ENCODE results near the gene TACR1.

DNA sequence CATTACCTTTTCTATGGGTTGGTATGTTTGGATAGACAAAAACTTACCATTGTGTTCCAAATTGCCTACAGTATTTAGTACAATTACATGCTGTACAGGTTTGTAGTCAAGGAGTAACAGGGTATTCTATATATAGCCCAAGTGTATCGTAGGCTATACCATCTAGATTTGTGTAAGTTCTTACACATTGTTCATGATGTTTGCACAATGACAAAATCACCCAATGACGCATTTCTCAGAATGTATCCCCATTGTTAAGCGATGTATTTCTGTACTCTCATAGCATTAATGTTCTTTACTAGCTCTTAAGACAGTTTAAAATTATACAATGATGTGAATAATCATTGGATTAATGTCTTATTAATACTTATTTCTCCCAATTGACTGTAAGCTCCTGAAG lies 16.7 kb downstream of the TACR1 start:
- TF ChIP-seq, protein P1, sequence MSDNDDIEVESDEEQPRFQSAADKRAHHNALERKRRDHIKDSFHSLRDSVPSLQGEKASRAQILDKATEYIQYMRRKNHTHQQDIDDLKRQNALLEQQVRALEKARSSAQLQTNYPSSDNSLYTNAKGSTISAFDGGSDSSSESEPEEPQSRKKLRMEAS (IDR thresholded peaks at IDR 0.05), result no peak
- TF ChIP-seq SAP30 (IDR thresholded peaks at IDR 0.05; ENCODE audit: insufficient read depth, insufficient replicate concordance, low read length) (no peak), TEAD4 (IDR thresholded peaks at IDR 0.05; ENCODE audit: low read depth, low read length) (no peak), CREB1 (IDR thresholded peaks at IDR 0.05) (no peak), EP300 (IDR thresholded peaks at IDR 0.05; ENCODE audit: borderline replicate concordance in 1 of 2, low read depth in 2 of 2, low read length in 2 of 2) (no peak), SIN3A (conservative IDR thresholded peaks at IDR 0.05 in 1 of 2, IDR thresholded peaks at IDR 0.05 in 1 of 2; ENCODE audit: low read depth in 1 of 2, low read length in 2 of 2) (no peak), EZH2 (IDR thresholded peaks at IDR 0.05; ENCODE audit: low read depth, low read length, severe bottlenecking) (no peak), POLR2AphosphoS5 (IDR thresholded peaks at IDR 0.05; ENCODE audit: low read depth, low read length) (no peak), BRCA1 (IDR thresholded peaks at IDR 0.05; ENCODE audit: low read depth, low read length) (no peak), GTF2F1 (IDR thresholded peaks at IDR 0.05; ENCODE audit: borderline replicate concordance, low read depth, low read length) (no peak)
- TF ChIP-seq, protein P2, sequence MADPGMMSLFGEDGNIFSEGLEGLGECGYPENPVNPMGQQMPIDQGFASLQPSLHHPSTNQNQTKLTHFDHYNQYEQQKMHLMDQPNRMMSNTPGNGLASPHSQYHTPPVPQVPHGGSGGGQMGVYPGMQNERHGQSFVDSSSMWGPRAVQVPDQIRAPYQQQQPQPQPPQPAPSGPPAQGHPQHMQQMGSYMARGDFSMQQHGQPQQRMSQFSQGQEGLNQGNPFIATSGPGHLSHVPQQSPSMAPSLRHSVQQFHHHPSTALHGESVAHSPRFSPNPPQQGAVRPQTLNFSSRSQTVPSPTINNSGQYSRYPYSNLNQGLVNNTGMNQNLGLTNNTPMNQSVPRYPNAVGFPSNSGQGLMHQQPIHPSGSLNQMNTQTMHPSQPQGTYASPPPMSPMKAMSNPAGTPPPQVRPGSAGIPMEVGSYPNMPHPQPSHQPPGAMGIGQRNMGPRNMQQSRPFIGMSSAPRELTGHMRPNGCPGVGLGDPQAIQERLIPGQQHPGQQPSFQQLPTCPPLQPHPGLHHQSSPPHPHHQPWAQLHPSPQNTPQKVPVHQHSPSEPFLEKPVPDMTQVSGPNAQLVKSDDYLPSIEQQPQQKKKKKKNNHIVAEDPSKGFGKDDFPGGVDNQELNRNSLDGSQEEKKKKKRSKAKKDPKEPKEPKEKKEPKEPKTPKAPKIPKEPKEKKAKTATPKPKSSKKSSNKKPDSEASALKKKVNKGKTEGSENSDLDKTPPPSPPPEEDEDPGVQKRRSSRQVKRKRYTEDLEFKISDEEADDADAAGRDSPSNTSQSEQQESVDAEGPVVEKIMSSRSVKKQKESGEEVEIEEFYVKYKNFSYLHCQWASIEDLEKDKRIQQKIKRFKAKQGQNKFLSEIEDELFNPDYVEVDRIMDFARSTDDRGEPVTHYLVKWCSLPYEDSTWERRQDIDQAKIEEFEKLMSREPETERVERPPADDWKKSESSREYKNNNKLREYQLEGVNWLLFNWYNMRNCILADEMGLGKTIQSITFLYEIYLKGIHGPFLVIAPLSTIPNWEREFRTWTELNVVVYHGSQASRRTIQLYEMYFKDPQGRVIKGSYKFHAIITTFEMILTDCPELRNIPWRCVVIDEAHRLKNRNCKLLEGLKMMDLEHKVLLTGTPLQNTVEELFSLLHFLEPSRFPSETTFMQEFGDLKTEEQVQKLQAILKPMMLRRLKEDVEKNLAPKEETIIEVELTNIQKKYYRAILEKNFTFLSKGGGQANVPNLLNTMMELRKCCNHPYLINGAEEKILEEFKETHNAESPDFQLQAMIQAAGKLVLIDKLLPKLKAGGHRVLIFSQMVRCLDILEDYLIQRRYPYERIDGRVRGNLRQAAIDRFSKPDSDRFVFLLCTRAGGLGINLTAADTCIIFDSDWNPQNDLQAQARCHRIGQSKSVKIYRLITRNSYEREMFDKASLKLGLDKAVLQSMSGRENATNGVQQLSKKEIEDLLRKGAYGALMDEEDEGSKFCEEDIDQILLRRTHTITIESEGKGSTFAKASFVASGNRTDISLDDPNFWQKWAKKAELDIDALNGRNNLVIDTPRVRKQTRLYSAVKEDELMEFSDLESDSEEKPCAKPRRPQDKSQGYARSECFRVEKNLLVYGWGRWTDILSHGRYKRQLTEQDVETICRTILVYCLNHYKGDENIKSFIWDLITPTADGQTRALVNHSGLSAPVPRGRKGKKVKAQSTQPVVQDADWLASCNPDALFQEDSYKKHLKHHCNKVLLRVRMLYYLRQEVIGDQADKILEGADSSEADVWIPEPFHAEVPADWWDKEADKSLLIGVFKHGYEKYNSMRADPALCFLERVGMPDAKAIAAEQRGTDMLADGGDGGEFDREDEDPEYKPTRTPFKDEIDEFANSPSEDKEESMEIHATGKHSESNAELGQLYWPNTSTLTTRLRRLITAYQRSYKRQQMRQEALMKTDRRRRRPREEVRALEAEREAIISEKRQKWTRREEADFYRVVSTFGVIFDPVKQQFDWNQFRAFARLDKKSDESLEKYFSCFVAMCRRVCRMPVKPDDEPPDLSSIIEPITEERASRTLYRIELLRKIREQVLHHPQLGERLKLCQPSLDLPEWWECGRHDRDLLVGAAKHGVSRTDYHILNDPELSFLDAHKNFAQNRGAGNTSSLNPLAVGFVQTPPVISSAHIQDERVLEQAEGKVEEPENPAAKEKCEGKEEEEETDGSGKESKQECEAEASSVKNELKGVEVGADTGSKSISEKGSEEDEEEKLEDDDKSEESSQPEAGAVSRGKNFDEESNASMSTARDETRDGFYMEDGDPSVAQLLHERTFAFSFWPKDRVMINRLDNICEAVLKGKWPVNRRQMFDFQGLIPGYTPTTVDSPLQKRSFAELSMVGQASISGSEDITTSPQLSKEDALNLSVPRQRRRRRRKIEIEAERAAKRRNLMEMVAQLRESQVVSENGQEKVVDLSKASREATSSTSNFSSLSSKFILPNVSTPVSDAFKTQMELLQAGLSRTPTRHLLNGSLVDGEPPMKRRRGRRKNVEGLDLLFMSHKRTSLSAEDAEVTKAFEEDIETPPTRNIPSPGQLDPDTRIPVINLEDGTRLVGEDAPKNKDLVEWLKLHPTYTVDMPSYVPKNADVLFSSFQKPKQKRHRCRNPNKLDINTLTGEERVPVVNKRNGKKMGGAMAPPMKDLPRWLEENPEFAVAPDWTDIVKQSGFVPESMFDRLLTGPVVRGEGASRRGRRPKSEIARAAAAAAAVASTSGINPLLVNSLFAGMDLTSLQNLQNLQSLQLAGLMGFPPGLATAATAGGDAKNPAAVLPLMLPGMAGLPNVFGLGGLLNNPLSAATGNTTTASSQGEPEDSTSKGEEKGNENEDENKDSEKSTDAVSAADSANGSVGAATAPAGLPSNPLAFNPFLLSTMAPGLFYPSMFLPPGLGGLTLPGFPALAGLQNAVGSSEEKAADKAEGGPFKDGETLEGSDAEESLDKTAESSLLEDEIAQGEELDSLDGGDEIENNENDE (IDR thresholded peaks at IDR 0.05; ENCODE audit: insufficient replicate concordance, low read length), result no peak

Data from H1 (cell line).